ENCODE data around the gene PRSS53. TPM values are rescaled to one million over a fixed set of nuclear protein-coding genes. Genes with fewer than 3 reads are reported as not detected.

Gene PRSS53
- total and polyA plus RNA-seq, 10 of the 15 experiments (the other 5 are each of a cell fraction or from before 2014, with no cell fraction given): 0.35 to 3.4 (median 0.88) TPM; not detected in 2

- intact Hi-C loops (cut with micrococcal nuclease; ENCODE audit: unreplicated experiment) (no loop called here), in situ Hi-C loops (cut with MboI) (no loop called here)
- Histone ChIP-seq H3K4me2 (ENCODE audit: control insufficient read depth, insufficient read depth) (no peak overlapping the region), H3K4me3 (no peak overlapping the region), H3K27ac (ENCODE audit: control insufficient read depth, insufficient read depth) (no peak overlapping the region), H4K20me1 (ENCODE audit: control insufficient read depth, insufficient read depth) (no peaks in the 10 kb centered on the region; the same call in 1 of the 2 replicates), H3K79me2 (ENCODE audit: control insufficient read depth, insufficient read depth, low read length) (peaks cover 2% of the 10 kb centered on the region), H3K9ac (ENCODE audit: control insufficient read depth, insufficient read depth, low read length) (no peak overlapping the region), H3K9me3 (replicated peaks; ENCODE audit: control insufficient read depth, insufficient read depth, low read length) (no peaks in the 10 kb centered on the region), H3K27me3 (replicated peaks in 1 of 2; ENCODE audit: control insufficient read depth in 2 of 2, insufficient read depth in 2 of 2, low read length in 1 of 2) (no peaks in the 10 kb centered on the region), H3K36me3 (ENCODE audit: control insufficient read depth in 2 of 2, insufficient read depth in 2 of 2, low read length in 1 of 2) (peaks cover 8 to 14% of the 10 kb centered on the region in 2 experiments; a peak in 3 of 4 replicates), H2AFZ (ENCODE audit: control insufficient read depth, low read depth, low read length) (no peak overlapping the region), H3K4me1 (ENCODE audit: control insufficient read depth, insufficient read depth, low read length) (no peaks in the 10 kb centered on the region)
- ChIA-PET POLR2A (no interaction called here), CTCF (no interaction called here), SMC1A (ENCODE audit: uncharacterized antibody, unreplicated experiment) (no interaction called here), RAD21 (ENCODE audit: unreplicated experiment) (no interaction called here)
- FAIRE-seq (no peak), ATAC-seq (no peak), DNase-seq (ENCODE audit: low read depth, low spot score) (no peak)
- 97% methylated on average over 10 of the region's 13 CpGs for WGBS (ENCODE audit: insufficient coverage, insufficient replicate concordance, low lambda C conversion rate, missing lambda C conversion rate)
- no peak for TF ChIP-seq FOXK2 (IDR thresholded peaks at IDR 0.05)
- no peak for TF ChIP-seq YBX1 (IDR thresholded peaks at IDR 0.05)
- TF ChIP-seq BHLHE40 (IDR thresholded peaks at IDR 0.05; ENCODE audit: borderline replicate concordance in 1 of 2, low read depth in 2 of 2, low read length in 1 of 2): no peak
- no peak for TF ChIP-seq STAT1 (conservative IDR thresholded peaks at IDR 0.05)
- no peak for TF ChIP-seq FOXM1 (IDR thresholded peaks at IDR 0.05; ENCODE audit: low read depth, low read length)
- no peak for TF ChIP-seq ZNF274 (IDR thresholded peaks at IDR 0.05; ENCODE audit: insufficient read depth, insufficient read length)
- TF ChIP-seq JUNB (IDR thresholded peaks at IDR 0.05): no peak
- TF ChIP-seq MEF2B (IDR thresholded peaks at IDR 0.05; ENCODE audit: partially characterized antibody, poor library complexity, severe bottlenecking): no peak
- no TSS peak for BruUV-seq (replicated peaks)
Measured at GRCh38 chr16:31080756-31081419, 7.9 kb downstream of the PRSS53 start.

Measured in GM12878 (cell line).